H9 (cell line): Measurements from ENCODE around the gene ZNF582. TPM values are rescaled to one million over a fixed set of nuclear protein-coding genes. Genes with fewer than 3 reads are reported as not detected.

Experiments
- DNase-seq: peaks from one replicate; pipeline ENCODE4 v3.0.0-alpha.2; 2017
- H2AFZ ChIP-seq: one replicate; pipeline ENCODE4 v1.6.1; 2013; ENCODE audit warnings: mild to moderate bottlenecking, low read length, control low read depth, moderate library complexity
- H2AK5ac ChIP-seq: 2 replicates; pipeline ENCODE4 v1.6.1; 2013; ENCODE audit warnings: low read length, control low read depth, mixed read lengths; ENCODE audit not compliant: insufficient read length
- H2BK120ac ChIP-seq: one replicate; pipeline ENCODE4 v1.6.1; 2013; ENCODE audit warnings: low read depth, mild to moderate bottlenecking, low read length, control low read depth, inconsistent platforms; ENCODE audit not compliant: poor library complexity, severe bottlenecking
- H2BK12ac ChIP-seq: 2 replicates; pipeline ENCODE4 v1.6.1; 2013; ENCODE audit warnings: low read length, control low read depth, mixed read lengths, low read depth; ENCODE audit not compliant: insufficient read length
- H2BK15ac ChIP-seq: 2 replicates; pipeline ENCODE4 v1.6.1; 2013; ENCODE audit warnings: low read depth, low read length, control low read depth
- H2BK20ac ChIP-seq: one replicate; pipeline ENCODE4 v1.6.1; 2013; ENCODE audit warnings: low read depth, mild to moderate bottlenecking, low read length, control low read depth, inconsistent platforms; ENCODE audit not compliant: poor library complexity, severe bottlenecking
- H2BK5ac ChIP-seq: 2 replicates; pipeline ENCODE4 v1.6.1; 2013; ENCODE audit warnings: low read length, control low read depth, mixed read lengths; ENCODE audit not compliant: insufficient read length
- H3K14ac ChIP-seq: 2 replicates; pipeline ENCODE4 v1.6.1; 2013; ENCODE audit warnings: low read length, control low read depth; ENCODE audit not compliant: insufficient read depth
- H3K18ac ChIP-seq: 2 replicates; pipeline ENCODE4 v1.6.1; 2013; ENCODE audit warnings: low read depth, mild to moderate bottlenecking, mixed read lengths, low read length, control low read depth; ENCODE audit not compliant: insufficient read length
- H3K23ac ChIP-seq: 2 replicates; pipeline ENCODE4 v1.6.1; 2013; ENCODE audit warnings: low read length, control low read depth, mixed read lengths, low read depth; ENCODE audit not compliant: insufficient read length
- H3K23me2 ChIP-seq: 2 replicates; pipeline ENCODE4 v1.6.1; 2013; ENCODE audit warnings: low read depth, mild to moderate bottlenecking, mixed read lengths, low read length, control low read depth; ENCODE audit not compliant: insufficient read length, poor library complexity, severe bottlenecking
- H3K27ac ChIP-seq: 2 replicates; pipeline ENCODE4 v1.5.1; 2013; ENCODE audit warnings: low read length, control low read depth, mixed read lengths, low read depth; ENCODE audit not compliant: insufficient read length
- H3K27me3 ChIP-seq: 2 replicates; pipeline ENCODE4 v1.6.1; 2013; ENCODE audit warnings: low read length, control low read depth, inconsistent platforms; ENCODE audit not compliant: insufficient read depth
- H3K4ac ChIP-seq: 2 replicates; pipeline ENCODE4 v1.6.1; 2013; ENCODE audit warnings: low read depth, mild to moderate bottlenecking, control low read depth, inconsistent platforms, low read length, moderate library complexity
- H3K4me1 ChIP-seq: 2 replicates; pipeline ENCODE4 v1.6.1; 2013; ENCODE audit warnings: low read length, control low read depth, inconsistent platforms; ENCODE audit not compliant: insufficient read depth
- H3K4me2 ChIP-seq: 2 replicates; pipeline ENCODE4 v1.6.1; 2013; ENCODE audit warnings: low read length, control low read depth, mixed read lengths; ENCODE audit not compliant: insufficient read length, insufficient read depth
- H3K56ac ChIP-seq: 2 replicates; pipeline ENCODE4 v1.6.1; 2013; ENCODE audit warnings: low read depth, mild to moderate bottlenecking, mixed read lengths, low read length, control low read depth; ENCODE audit not compliant: insufficient read length
- H3K79me1 ChIP-seq: 2 replicates; pipeline ENCODE4 v1.6.1; 2013; ENCODE audit warnings: low read depth, mild to moderate bottlenecking, moderate library complexity, low read length, control low read depth, inconsistent platforms; ENCODE audit not compliant: insufficient read depth, poor library complexity, severe bottlenecking
- H3K79me2 ChIP-seq: 2 replicates; pipeline ENCODE4 v1.6.1; 2013; ENCODE audit warnings: low read length, control low read depth, inconsistent platforms; ENCODE audit not compliant: insufficient read depth
- H3K9ac ChIP-seq: 2 replicates; pipeline ENCODE4 v1.6.1; 2013; ENCODE audit warnings: low read length, control low read depth, mixed read lengths; ENCODE audit not compliant: insufficient read length; ENCODE audit errors: extremely low read depth
- H3K9me3 ChIP-seq: one replicate; pipeline ENCODE4 v1.6.1; 2013; ENCODE audit warnings: low read depth, low read length, inconsistent platforms; ENCODE audit not compliant: control insufficient read depth
- H3T11ph ChIP-seq: one replicate; pipeline ENCODE4 v1.6.1; 2013; ENCODE audit warnings: mild to moderate bottlenecking, low read length, control low read depth, inconsistent platforms
- H4K20me1 ChIP-seq: one replicate; pipeline ENCODE4 v1.6.1; 2013; ENCODE audit not compliant: control insufficient read depth, insufficient read length, insufficient read depth
- H4K5ac ChIP-seq: 2 replicates; pipeline ENCODE4 v1.6.1; 2013; ENCODE audit warnings: low read depth, mild to moderate bottlenecking, mixed read lengths, low read length, control low read depth; ENCODE audit not compliant: insufficient read length
- H4K8ac ChIP-seq: replicated peaks from 2 replicates; pipeline ENCODE4 v1.6.1; 2013; ENCODE audit warnings: low read length, control low read depth, mixed read lengths, low read depth; ENCODE audit not compliant: insufficient read length
- H4K91ac ChIP-seq: 2 replicates; pipeline ENCODE4 v1.6.1; 2013; ENCODE audit warnings: low read depth, mild to moderate bottlenecking, moderate library complexity, mixed read lengths, low read length, control low read depth; ENCODE audit not compliant: insufficient read length
- H3K27ac Mint-ChIP-seq, 3 experiments: 2 replicates in 2 of 3; 3 replicates in 1 of 3; pipeline ENCODE4 v1.8.0; 2020 to 2021; ENCODE audit warnings: mixed read lengths in 3 of 3, mild to moderate bottlenecking in 1 of 3, moderate library complexity in 1 of 3
- H3K27me3 Mint-ChIP-seq: 2 replicates; pipeline ENCODE4 v1.8.0; 2021; ENCODE audit warnings: low read depth, mild to moderate bottlenecking, moderate library complexity, mixed read lengths
- H3K36me3 Mint-ChIP-seq, 3 experiments: 2 replicates in 2 of 3; 3 replicates in 1 of 3; pipeline ENCODE4 v1.8.0; 2020 to 2021; ENCODE audit warnings: low read depth in 3 of 3, mixed read lengths in 3 of 3; ENCODE audit not compliant: insufficient read depth in 1 of 3
- H3K4me1 Mint-ChIP-seq, 2 experiments: 2 replicates each; pipeline ENCODE4 v1.8.0; 2020; ENCODE audit warnings: mixed read lengths in 2 of 2
- H3K4me3 Mint-ChIP-seq, 2 experiments: 2 replicates in 1 of 2; 3 replicates in 1 of 2; pipeline ENCODE4 v1.8.0; 2020 to 2021; ENCODE audit warnings: mild to moderate bottlenecking in 2 of 2, mixed read lengths in 2 of 2, moderate library complexity in 1 of 2
- H3K9me3 Mint-ChIP-seq, 2 experiments: 2 replicates in 1 of 2; 3 replicates in 1 of 2; pipeline ENCODE4 v1.8.0; 2020; ENCODE audit warnings: mild to moderate bottlenecking in 2 of 2, mixed read lengths in 2 of 2, moderate library complexity in 1 of 2
- total RNA-seq: library from RNA; stranded (reverse); gene quantifications from 2 replicates; pipeline ENCODE4 v1.2.1, GENCODE V29; 2021
- TF ChIP-seq, protein P1 (sequence below): fragments of 200-600 bp; sonication (generic); conservative IDR thresholded peaks from 3 replicates; pipeline ENCODE4 v1.8.0; 2021; ENCODE audit warnings: antibody characterized with exemption, mild to moderate bottlenecking

The ZNF582 gene
- total RNA-seq, 1 experiment from 2014 or later: 4.4 TPM

DNA sequence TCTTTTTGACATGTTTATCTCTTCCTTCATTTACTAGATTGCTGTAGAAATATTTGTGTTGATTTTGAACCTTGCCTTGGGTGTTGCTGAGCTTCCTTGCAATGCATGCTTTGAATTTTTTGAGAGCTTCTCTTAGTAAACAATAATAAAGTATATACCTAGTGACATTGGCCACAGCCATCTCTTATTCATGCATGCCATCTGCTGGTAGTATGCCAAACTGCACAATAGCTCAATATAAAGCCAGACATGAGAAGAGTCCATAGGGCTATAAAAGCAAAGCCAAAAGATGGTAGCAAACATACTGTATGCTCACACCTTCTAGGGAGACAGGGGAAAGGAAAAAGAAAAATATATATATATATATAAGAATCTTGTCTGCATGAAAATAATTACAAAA, 59.8 kb downstream of the ZNF582 start:
- Mint-ChIP-seq H3K36me3 (peaks cover 0 to 5% (median 2%) of the 10 kb centered on the region in 3 experiments; a peak in 4 of 7 replicates), H3K9me3 (peaks cover 68 to 76% of the 10 kb centered on the region in 2 experiments), H3K4me3 (no peak overlapping the region), H3K27me3 (no peaks in the 10 kb centered on the region; the same call in 1 of the 2 replicates), H3K4me1 (no peaks in the 10 kb centered on the region), H3K27ac (no peak overlapping the region)
- no peak overlapping the region for H4K8ac ChIP-seq
- H3K79me1 ChIP-seq: no peaks in the 10 kb centered on the region
- no peak overlapping the region for H2BK20ac ChIP-seq
- H2AFZ ChIP-seq: no peak overlapping the region
- no peak overlapping the region for H2BK5ac ChIP-seq
- no peak overlapping the region for H2BK120ac ChIP-seq
- H3K23ac ChIP-seq: no peak overlapping the region
- no peak overlapping the region for H3K56ac ChIP-seq
- no peaks in the 10 kb centered on the region for H3K4me1 ChIP-seq
- no peak overlapping the region for H2BK15ac ChIP-seq
- TF ChIP-seq, protein P1, sequence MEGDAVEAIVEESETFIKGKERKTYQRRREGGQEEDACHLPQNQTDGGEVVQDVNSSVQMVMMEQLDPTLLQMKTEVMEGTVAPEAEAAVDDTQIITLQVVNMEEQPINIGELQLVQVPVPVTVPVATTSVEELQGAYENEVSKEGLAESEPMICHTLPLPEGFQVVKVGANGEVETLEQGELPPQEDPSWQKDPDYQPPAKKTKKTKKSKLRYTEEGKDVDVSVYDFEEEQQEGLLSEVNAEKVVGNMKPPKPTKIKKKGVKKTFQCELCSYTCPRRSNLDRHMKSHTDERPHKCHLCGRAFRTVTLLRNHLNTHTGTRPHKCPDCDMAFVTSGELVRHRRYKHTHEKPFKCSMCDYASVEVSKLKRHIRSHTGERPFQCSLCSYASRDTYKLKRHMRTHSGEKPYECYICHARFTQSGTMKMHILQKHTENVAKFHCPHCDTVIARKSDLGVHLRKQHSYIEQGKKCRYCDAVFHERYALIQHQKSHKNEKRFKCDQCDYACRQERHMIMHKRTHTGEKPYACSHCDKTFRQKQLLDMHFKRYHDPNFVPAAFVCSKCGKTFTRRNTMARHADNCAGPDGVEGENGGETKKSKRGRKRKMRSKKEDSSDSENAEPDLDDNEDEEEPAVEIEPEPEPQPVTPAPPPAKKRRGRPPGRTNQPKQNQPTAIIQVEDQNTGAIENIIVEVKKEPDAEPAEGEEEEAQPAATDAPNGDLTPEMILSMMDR: peak; percentile 73
- peaks cover 19% of the 10 kb centered on the region for H3K9me3 ChIP-seq
- no peak overlapping the region for H3K9ac ChIP-seq
- no peak overlapping the region for H2BK12ac ChIP-seq
- no peak overlapping the region for H4K5ac ChIP-seq
- no peak overlapping the region for H3K4me2 ChIP-seq
- H3K23me2 ChIP-seq: no peaks in the 10 kb centered on the region
- no peak overlapping the region for H2AK5ac ChIP-seq
- H3K4ac ChIP-seq: no peak overlapping the region
- H3K79me2 ChIP-seq: no peaks in the 10 kb centered on the region
- no peak overlapping the region for H3K18ac ChIP-seq
- no peak for DNase-seq
- no peak overlapping the region for H3T11ph ChIP-seq
- no peak overlapping the region for H3K27ac ChIP-seq
- no peaks in the 10 kb centered on the region for H3K27me3 ChIP-seq
- H3K14ac ChIP-seq: no peak overlapping the region
- H4K91ac ChIP-seq: no peak overlapping the region
- no peaks in the 10 kb centered on the region for H4K20me1 ChIP-seq

Other genes starting within 250 kb of the ZNF582 start
- not detected in 2 replicates for gene GALP, start 217.5 kb downstream of the ZNF582 start, total RNA-seq
- gene ZSCAN5B, start 195.8 kb downstream of the ZNF582 start, total RNA-seq: 0.13 TPM in 1 of 2 replicates, not detected in the other
- gene ZSCAN5C, start 191.3 kb downstream of the ZNF582 start, total RNA-seq: not detected in 2 replicates
- gene EDDM13, start 120.8 kb downstream of the ZNF582 start, total RNA-seq: not detected in 2 replicates
- 9.1 and 12.5 TPM in 2 replicates for gene ZSCAN5A, start 78.7 kb downstream of the ZNF582 start, total RNA-seq
- gene ZNF583, start 10.8 kb upstream of the ZNF582 start, total RNA-seq: 2.2 and 3.3 TPM in 2 replicates
- gene ZNF667, start 83.8 kb upstream of the ZNF582 start, total RNA-seq: not detected in 2 replicates
- not detected in 2 replicates for gene ZNF471, start 114.3 kb upstream of the ZNF582 start, total RNA-seq
- gene ZFP28, start 145.4 kb upstream of the ZNF582 start, total RNA-seq: 3.2 and 3.8 TPM in 2 replicates
- gene ZNF470, start 173.9 kb upstream of the ZNF582 start, total RNA-seq: 6.9 and 7.1 TPM in 2 replicates
- gene ZNF71, start 201.8 kb upstream of the ZNF582 start, total RNA-seq: 7.2 TPM in 2 replicates
- 0.26 and 0.28 TPM in 2 replicates for gene SMIM17, start 249.6 kb upstream of the ZNF582 start, total RNA-seq